ENCODE measurements around the gene HEXD.

HEXD gene

GRCh38 chr17:82461827-82462524 lies 43.8 kb downstream of the HEXD start:
- DNase-seq: no peak

- DNase-seq: no peak
Observed at GRCh38 chr17:82463391-82463790, 45.2 kb downstream of the HEXD start.

GRCh38 chr17:82463925-82464566 lies 45.9 kb downstream of the HEXD start:
- no peak for DNase-seq

- no peak for DNase-seq
Observed at GRCh38 chr17:82464567-82464929, 46.4 kb downstream of the HEXD start.

GRCh38 chr17:82465023-82465603 lies 47.0 kb downstream of the HEXD start:
- no peak for DNase-seq

GRCh38 chr17:82468692-82469091 lies 50.5 kb downstream of the HEXD start:
- no peak for DNase-seq

- no peak for DNase-seq
Observed at GRCh38 chr17:82470065-82470464, 51.9 kb downstream of the HEXD start.

- no peak for DNase-seq
Observed at GRCh38 chr17:82474223-82475010, 56.3 kb downstream of the HEXD start.

- DNase-seq: no peak
Observed at GRCh38 chr17:82475458-82475857, 57.3 kb downstream of the HEXD start.

GRCh38 chr17:82477934-82478333 lies 59.8 kb downstream of the HEXD start:
- no peak for DNase-seq

- no peak for DNase-seq
Observed at GRCh38 chr17:82479602-82480001, 61.5 kb downstream of the HEXD start.

GRCh38 chr17:82480318-82480717 lies 62.2 kb downstream of the HEXD start:
- no peak for DNase-seq

- no peak for DNase-seq
Observed at GRCh38 chr17:82483204-82483660, 65.1 kb downstream of the HEXD start.

- no peak for DNase-seq
Observed at GRCh38 chr17:82483836-82484235, 65.7 kb downstream of the HEXD start.

GRCh38 chr17:82486231-82487094 lies 68.3 kb downstream of the HEXD start:
- no peak for DNase-seq

GRCh38 chr17:82487910-82488309 lies 69.8 kb downstream of the HEXD start:
- no peak for DNase-seq

GRCh38 chr17:82489117-82489516 lies 71.0 kb downstream of the HEXD start:
- no peak for DNase-seq

GRCh38 chr17:82489851-82490511 lies 71.8 kb downstream of the HEXD start:
- DNase-seq: no peak

- DNase-seq: no peak
Observed at GRCh38 chr17:82490512-82491195, 72.5 kb downstream of the HEXD start.

GRCh38 chr17:82491196-82491530 lies 73.0 kb downstream of the HEXD start:
- DNase-seq: no peak

GRCh38 chr17:82491533-82491932 lies 73.4 kb downstream of the HEXD start:
- no peak for DNase-seq

Measured in NCI-H524 treated with DMSO at 0.1 percent for 48 hours (cell line).